ENCODE results near the gene WDFY3. TPM values are rescaled to one million over a fixed set of nuclear protein-coding genes. Genes with fewer than 3 reads are reported as not detected.

The WDFY3 gene
- total RNA-seq, 3 donors from 2014 or later: 119 to 156 (median 125) TPM

- H3K27me3 ChIP-seq: no peaks in the 10 kb centered on the region
- no peaks in the 10 kb centered on the region for H3K36me3 ChIP-seq
- no peak overlapping the region for H3K4me3 ChIP-seq
- DNase-seq (ENCODE audit: low spot score in 2 of 2): no peak
- H3K27ac ChIP-seq: no peak overlapping the region
- H3K9me3 ChIP-seq: no peaks in the 10 kb centered on the region
- peaks cover 0 to 2% of the 10 kb centered on the region in 2 donors for H3K4me1 ChIP-seq
- TF ChIP-seq CTCF (IDR thresholded peaks at IDR 0.05): no peak
- TF ChIP-seq POLR2AphosphoS5 (IDR thresholded peaks at IDR 0.05): no peak
- TF ChIP-seq POLR2A (IDR thresholded peaks at IDR 0.05): no peak
- intact Hi-C loops (cut with DNase I; ENCODE audit: low total_unique reads): no loop called here
These were observed 109.9 kb downstream of the WDFY3 start for GRCh38 chr4:84856468-84857049.

- no peaks in the 10 kb centered on the region for H3K27me3 ChIP-seq
- intact Hi-C loops (cut with DNase I; ENCODE audit: low total_unique reads): no loop called here
- TF ChIP-seq CTCF (IDR thresholded peaks at IDR 0.05): no peak
- no peak for TF ChIP-seq POLR2A (IDR thresholded peaks at IDR 0.05)
- no peak for TF ChIP-seq POLR2AphosphoS5 (IDR thresholded peaks at IDR 0.05)
These were observed 110.7 kb downstream of the WDFY3 start for GRCh38 chr4:84855774-84856173.

GRCh38 chr4:84852081-84852480 is 114.4 kb downstream of the WDFY3 start:
- intact Hi-C loops (cut with DNase I; ENCODE audit: low total_unique reads): no loop called here
- no peaks in the 10 kb centered on the region for H3K27me3 ChIP-seq
- no peaks in the 10 kb centered on the region for H3K9me3 ChIP-seq
- H3K36me3 ChIP-seq: no peaks in the 10 kb centered on the region
- DNase-seq (ENCODE audit: low spot score in 2 of 2): no peak
- no peak overlapping the region for H3K27ac ChIP-seq
- no peak for TF ChIP-seq POLR2AphosphoS5 (IDR thresholded peaks at IDR 0.05)
- TF ChIP-seq CTCF (IDR thresholded peaks at IDR 0.05): no peak
- H3K4me3 ChIP-seq: no peak overlapping the region
- peaks cover 0 to 2% of the 10 kb centered on the region in 2 donors for H3K4me1 ChIP-seq

More at GRCh38 chr4:84855774-84856173, 110.7 kb downstream of the WDFY3 start:
- DNase-seq (ENCODE audit: low spot score in 2 of 2): peak in 1 of 2 donors; percentile 23
- H3K27ac ChIP-seq: no peak overlapping the region
- no peaks in the 10 kb centered on the region for H3K9me3 ChIP-seq
- peaks cover 0 to 2% of the 10 kb centered on the region in 2 donors for H3K4me1 ChIP-seq
- no peaks in the 10 kb centered on the region for H3K36me3 ChIP-seq
- H3K4me3 ChIP-seq: no peak overlapping the region

- DNase-seq (ENCODE audit: low spot score in 2 of 2): no peak
- Histone ChIP-seq H3K4me1 (no peaks in the 10 kb centered on the region), H3K9me3 (no peaks in the 10 kb centered on the region), H3K4me3 (no peak overlapping the region), H3K36me3 (no peaks in the 10 kb centered on the region), H3K27me3 (no peaks in the 10 kb centered on the region), H3K27ac (peak overlapping the region in 1 of 2 donors; percentile 59)
- TF ChIP-seq POLR2AphosphoS5 (IDR thresholded peaks at IDR 0.05): no peak
- TF ChIP-seq POLR2A (IDR thresholded peaks at IDR 0.05): no peak
- no peak for TF ChIP-seq CTCF (IDR thresholded peaks at IDR 0.05)
- intact Hi-C loops (cut with DNase I; ENCODE audit: low total_unique reads): no loop called here
These were observed 117.3 kb downstream of the WDFY3 start for GRCh38 chr4:84849051-84849640.

GRCh38 chr4:84848432-84848831 is 118.1 kb downstream of the WDFY3 start:
- intact Hi-C loops (cut with DNase I; ENCODE audit: low total_unique reads): no loop called here
- H3K4me3 ChIP-seq: no peak overlapping the region
- no peaks in the 10 kb centered on the region for H3K36me3 ChIP-seq
- H3K27me3 ChIP-seq: no peaks in the 10 kb centered on the region
- H3K27ac ChIP-seq: peak overlapping the region in 1 of 2 donors; percentile 59
- DNase-seq (ENCODE audit: low spot score in 2 of 2): no peak
- H3K4me1 ChIP-seq: no peaks in the 10 kb centered on the region
- no peaks in the 10 kb centered on the region for H3K9me3 ChIP-seq
- TF ChIP-seq POLR2AphosphoS5 (IDR thresholded peaks at IDR 0.05): no peak
- no peak for TF ChIP-seq CTCF (IDR thresholded peaks at IDR 0.05)
- TF ChIP-seq POLR2A (IDR thresholded peaks at IDR 0.05): no peak
